NCI-H748 treated with DMSO at 0.1 percent for 48 hours (cell line): ENCODE measurements around the gene KRTAP5-8.
"Not testable (repeated sequence)": the region's sequence is repeated elsewhere in the genome, so short reads cannot be mapped to it uniquely, and the experiment has no call there.

Source experiments
- DNase-seq: peaks from one replicate; lab custom pipeline; 2025; lab: John Stamatoyannopoulos, UW

Gene KRTAP5-8, protein sequence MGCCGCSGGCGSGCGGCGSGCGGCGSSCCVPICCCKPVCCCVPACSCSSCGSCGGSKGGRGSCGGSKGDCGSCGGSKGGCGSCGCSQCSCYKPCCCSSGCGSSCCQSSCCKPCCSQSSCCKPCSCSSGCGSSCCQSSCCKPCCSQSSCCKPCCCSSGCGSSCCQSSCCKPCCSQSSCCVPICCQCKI

DNA sequence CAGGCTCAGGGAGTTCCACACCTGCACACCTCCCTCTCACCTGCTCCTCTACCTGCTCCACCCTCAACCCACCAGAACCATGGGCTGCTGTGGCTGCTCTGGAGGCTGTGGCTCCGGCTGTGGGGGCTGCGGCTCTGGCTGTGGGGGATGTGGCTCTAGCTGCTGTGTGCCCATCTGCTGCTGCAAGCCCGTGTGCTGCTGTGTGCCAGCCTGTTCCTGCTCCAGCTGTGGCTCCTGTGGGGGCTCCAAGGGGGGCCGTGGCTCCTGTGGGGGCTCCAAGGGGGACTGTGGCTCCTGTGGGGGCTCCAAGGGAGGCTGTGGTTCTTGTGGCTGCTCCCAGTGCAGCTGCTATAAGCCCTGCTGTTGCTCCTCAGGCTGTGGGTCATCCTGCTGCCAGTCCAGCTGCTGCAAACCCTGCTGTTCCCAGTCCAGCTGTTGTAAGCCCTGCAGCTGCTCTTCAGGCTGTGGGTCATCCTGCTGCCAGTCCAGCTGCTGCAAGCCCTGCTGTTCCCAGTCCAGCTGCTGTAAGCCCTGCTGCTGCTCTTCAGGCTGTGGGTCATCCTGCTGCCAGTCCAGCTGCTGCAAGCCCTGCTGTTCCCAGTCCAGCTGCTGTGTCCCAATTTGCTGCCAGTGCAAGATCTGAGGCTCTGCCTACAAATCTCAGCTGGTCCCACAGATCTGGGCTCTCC is at the start of gene KRTAP5-8:
Gene KRTAP5-8 (plus strand): TSS at position 49 of the 689 bp plus-strand sequence. CDS start 31 bp downstream, at position 80.
- DNase-seq = not testable (repeated sequence)

DNA sequence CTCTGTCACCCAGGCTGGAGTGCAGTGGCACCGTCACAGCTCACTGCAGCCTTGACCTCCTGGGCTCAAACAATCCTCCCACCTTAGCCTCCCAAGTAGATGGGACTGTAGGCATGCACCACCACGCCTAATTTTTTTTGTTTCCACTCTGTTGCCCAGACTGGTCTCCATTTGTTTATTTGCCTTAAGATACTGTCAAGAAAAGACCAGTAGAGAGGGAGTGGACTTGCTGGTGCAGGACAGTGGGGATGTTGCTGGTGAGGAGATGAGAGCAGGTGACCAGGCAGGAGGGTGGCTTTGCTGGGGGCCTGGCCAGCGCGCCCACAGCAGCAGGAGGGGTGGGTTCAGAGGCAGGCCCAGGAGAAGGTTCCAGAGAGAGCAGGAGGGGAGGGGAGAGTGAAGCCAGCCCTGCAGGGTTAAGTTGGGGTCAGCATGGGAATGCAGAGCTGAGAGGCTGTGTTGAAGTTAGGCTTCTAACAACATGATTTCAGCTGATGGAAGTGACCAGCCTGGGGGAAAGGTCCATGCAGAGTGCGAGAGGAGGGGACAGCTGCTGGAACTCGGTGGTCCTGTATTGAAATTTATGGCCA is 49.0 kb upstream of the KRTAP5-8 start:
- no peak for DNase-seq

DNA sequence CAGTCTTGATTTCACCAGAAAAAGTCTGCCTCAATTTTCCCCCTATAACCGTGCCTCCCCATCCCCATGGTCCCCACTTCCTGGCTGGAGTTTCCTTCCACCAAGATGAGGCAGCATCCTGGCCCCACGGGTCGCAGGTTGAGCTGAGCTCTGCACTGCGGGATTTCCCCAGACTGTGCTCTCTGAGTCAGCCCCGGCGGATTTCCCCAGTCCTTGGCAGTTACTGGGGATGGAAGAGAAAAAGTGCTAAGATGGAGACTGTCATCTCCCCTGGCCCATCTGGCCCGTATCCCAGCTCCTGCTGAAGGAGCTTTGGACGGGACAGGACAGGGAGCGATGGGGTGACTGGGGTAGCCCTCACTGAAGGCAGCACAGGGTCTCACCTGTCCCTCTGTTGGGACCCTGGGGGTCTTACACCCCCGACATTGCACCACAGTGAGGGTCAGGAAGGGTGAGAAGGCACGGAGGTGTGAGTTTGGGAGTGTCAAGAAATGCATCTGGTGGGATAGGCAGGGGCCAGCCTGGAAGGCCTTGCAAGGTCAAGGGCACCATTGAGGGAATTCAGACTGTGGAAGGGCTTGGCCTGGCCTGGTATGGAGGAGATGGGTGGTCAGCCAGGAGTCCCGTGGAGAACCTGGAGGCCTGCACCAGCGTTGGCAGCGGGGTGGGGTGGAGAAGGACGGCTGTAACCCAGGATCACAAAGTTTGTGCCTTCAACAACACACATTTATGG is 48.3 kb upstream of the KRTAP5-8 start:
- no peak for DNase-seq

DNA sequence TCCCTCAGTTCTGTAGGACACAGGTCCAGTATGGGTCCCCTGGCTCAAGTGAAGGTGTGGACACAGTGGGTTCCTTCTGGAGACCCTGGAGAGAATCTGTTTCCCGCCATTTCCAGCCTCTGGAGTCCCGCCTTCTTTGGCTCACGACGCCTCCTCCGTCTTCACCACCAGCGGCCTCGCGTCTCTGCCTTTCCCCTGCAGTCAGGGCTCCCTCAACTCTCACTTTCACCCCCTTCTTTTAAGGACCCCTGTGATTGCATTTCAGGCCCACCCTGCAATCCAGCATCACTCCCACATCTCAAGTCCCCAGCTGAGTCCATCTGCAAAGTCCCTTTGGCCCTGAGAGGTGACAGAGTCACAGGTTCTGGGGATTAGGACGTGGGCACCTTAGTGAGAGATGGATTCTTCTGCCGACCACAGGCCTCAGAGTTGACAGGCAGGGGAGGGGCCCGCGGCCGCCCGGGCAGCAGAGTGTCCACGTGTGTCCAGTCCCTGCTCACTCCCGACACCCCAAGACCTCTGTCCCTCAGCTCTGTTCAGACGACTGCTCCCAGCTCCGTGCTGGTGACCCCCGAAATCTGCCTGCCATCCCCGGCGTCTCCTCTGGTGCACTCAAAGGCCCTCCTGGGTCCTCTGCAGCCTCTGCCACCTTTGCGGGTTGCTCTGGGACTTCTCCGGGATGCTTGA is 47.6 kb upstream of the KRTAP5-8 start:
- DNase-seq = no peak

DNA sequence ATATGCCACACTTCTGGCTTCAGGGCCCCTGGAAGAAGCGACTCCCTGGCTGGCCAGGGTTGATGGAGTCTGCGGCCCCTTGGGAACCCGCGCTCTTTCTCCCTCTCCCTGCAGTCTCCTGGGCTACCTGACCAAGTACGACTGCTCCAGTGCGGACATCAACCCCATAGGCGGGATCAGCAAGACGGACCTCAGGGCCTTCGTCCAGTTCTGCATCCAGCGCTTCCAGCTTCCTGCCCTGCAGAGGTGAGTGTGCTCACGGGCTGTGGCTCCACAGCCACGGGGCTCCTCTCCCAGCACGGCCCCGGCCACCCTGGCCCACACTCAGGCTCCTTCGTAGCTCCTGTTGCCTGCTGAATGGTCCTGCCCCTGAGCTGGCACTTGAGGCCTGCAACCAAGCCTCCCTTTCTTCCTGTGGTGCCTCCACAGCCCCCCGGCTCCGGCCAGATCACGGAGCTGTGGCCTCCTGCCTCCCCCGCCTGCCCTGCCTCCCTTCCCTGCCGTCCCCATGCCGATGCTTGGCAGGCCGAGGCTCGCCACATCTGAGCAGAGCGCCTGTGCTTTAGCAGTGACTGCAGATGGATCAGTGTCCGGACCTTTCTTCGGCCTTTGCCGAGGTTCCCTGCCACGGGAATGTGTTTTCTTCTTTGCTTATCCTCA is 47.0 kb upstream of the KRTAP5-8 start:
- DNase-seq = no peak

DNA sequence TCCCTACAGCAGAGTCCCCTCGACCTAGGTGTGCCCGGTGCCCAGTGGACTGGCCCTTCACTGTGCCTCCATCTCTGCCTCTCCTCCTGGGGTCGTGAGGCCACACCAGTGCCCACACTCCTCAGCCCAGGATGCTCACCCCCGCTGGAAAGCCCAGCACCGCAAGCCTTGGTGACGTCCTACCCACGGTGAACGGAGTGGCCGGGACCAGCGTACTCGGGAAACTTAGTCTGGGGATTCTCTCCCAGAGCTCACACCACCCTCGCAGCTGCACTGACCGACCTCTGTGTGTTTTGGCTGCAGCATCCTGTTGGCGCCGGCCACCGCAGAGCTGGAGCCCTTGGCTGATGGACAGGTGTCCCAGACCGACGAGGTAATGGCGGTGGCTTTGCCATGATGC is 46.3 kb upstream of the KRTAP5-8 start:
- no peak for DNase-seq

DNA sequence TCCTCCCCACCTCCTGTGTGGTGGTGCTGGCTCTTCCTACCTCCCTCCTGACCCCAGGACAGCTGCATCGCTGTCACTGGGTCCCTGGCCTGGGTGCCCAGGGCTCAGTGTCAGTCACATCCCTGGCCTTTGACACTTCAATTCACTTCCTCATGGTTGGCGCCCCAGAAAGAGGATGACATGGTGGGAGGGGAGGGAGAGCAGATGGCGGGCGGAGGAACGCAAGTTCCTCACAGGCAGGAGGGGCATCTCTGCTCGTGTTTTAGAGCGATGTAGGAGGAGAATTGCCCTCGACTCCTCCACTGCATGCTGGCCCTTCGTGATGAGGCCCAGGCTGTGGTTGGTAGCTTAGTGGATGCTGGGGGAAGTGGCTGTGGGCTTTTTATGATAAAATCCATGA is 45.9 kb upstream of the KRTAP5-8 start:
- no peak for DNase-seq

DNA sequence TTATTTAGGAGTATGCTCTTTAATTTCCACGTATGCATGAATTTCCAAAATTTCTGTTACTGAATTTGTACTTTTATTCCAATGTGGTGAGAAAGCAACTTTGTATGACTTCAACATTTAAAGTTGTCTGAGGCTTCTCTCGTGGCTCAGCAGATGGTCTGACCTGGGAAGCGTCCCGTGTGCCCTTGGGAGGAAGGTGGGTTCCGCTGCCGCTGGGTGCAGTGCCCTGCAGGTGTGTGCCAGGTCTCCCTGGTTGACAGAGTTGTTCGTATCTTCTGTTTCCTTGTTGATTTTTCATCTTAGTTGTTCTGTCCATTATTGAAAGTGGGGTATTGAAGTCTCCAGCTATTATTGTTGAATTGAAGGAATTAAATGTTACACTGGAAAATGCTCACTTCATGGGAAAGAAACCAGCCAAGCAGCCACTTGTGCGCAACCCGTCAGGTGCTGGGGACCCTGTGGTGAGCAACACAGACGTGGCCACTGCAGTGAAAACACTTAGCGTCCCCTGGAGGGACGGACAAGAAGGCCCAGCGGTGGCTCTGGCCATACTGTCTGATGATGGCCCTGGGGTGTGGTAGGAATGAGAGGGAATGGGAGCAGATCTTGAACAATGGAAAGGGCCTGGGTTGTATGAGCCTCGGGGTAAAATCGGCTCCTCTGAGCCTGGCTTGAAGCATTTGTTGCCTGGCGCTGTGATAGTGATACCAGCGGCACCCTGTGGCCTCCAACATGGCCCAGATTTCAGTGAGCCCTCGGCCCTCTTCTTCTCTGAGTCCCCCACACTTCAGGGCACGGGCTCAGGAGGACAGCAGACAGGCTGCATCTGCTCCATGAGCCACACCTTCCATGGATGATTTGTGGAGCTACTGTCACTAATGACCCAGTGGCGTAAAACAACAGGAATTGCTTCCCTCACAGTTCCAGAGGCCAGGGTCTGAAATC is 42.3 kb upstream of the KRTAP5-8 start:
- no peak for DNase-seq

DNA sequence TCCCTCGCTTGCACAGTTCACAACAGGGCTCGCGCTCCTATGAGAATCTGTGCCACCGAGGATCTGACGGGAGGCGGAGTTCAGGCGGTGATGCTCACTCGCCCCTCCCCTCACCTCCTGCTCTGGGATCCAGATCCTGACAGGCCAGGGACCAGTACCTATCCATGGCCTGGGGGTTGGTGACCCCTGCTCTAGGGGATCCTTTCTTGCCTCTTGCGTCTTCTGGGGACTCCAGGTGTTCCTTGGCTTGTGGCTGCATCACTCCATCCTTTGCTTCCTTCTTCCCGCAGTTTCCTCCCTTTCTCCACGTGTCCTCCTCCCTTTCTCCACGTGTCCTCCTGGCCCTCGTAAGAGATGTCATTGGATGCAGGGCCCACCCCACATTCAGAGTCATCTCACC is 41.4 kb upstream of the KRTAP5-8 start:
- DNase-seq = no peak

DNA sequence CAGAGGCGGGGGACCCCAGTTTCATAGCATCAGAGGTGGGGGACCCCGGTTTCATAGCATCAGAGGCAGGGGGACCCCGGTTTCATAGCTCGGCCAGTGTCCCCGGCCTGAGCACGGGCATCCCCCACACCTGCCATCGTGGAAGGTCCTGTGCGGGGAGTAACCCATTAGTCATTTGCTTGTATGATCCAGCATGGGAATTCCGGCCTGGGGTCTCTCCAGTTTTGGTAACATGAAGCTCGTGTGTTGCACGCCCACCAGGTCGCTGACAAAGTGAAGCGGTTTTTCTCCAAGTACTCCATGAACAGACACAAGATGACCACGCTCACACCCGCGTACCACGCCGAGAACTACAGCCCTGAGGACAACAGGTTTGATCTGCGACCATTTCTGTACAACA is 39.7 kb upstream of the KRTAP5-8 start:
- DNase-seq = no peak

DNA sequence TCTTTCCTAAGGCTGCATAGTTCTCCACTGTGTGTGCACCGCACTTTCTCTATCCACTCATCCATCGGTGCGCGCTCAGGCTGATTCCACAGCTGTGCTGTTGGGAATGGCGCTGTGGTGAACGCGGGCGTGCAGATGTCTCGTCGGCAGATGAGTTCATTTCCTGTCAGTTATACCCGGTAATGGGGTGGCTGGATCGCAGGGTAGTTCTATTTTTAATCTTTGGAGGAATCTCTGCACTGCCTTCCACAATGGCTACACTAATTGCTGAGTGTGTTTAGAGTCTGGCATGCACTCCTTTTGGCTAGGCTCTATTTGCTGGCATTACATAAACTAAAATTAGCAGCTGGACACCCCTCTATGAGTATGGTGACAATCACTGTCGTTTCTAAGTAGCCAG is 38.7 kb upstream of the KRTAP5-8 start:
- DNase-seq = no peak

DNA sequence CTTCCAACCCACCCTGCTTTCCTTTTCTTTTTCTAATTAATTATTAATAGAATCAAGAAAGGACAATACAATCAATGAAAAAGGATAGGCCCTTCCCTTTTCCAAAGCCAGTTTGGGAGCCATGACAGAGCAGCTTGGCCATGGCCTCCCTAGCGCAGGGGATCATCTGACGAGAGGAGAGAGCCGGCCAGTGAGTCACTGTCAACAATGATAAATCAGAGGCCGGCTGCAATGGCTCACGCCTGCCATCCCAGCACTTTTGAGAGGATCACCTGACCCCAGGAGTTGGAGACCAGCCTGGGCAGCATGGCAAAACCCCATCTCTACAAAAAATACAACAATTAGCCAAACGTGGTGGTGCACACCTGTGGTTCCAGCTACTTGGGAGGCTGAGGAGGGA is 38.3 kb upstream of the KRTAP5-8 start:
- no peak for DNase-seq

DNA sequence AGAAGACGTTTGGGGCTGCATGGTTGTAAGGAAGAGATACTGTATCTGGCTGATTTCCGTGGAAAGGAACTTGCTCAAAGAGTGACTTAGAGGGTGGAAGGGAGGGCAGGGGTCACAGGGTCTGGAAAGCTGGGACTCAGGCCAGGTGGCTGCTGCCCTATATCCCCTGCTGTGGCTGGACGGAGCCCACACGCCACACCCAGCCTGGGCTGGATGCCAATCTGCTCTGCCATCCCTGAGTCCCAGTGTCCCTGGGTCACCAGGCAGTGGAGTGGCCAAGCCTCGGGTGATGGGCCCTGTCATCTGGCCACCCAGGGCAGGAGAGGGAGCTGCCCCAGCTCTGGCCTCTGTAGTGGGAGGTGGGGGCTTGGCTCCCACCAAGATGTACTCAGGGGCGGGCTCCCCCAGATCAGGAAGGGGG is 37.2 kb upstream of the KRTAP5-8 start:
- DNase-seq = no peak

DNA sequence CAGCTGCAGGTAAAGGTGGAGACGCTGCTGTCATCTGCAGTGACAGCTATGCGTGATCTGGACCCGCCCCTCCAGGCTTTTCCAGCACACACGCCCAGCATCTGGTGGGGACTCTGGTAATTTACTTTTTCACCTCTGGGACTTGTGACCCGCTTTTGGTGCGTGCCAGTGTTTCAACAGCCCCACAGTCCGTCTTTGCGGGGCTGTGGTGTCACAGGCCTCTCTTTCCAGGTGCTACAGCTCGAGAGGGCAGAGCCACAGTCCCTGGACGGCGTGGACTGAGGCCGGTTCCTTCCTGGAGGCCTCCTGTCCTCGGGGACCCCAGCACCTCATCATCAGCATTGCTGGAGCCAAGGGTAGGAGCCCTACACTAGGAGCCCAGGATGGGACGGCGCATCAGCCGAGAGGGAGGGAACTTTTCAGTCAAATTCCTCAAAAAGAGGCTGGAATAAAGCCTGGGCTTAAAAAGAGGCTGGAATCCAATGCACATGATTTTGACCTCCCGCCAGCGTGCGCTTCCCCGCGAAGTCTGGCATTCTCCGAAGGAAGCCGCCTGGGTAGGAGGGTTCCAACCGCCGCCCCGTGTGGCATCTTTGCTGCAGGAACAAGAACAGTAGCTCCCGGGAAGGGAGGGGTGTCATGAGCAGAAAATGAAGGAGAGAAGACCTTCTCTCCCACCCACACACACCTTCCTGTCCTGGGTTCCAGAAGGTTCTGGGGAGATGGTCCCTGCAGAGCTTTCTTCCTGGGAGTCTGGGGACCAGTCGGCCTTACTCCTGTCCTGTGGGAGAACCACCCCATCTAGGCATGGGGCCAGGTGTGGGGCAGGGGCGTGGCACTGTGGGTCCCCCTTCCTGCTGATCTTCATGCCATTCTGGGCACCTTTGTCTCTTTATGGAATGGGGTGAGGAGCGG is 36.5 kb upstream of the KRTAP5-8 start:
- DNase-seq = no peak

DNA sequence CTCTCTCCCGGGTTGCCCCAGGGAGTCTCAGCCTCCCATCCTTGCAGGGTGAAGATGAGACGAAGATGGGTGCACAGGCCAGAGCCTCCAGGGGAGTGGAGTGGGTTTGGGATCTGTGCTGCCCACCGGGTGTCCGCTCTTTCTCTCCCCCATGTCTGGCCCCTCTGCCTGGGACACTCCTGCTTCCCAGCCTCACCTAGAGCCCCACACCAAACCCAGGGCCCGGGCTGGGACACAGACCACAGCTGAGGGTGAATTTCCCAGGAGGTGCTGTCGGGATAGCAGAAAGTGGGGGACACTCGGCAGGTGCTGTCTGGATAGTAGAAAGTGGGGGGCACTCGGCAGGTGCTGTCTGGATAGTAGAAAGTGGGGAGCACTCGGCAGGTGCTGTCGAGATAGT is 35.8 kb upstream of the KRTAP5-8 start:
- DNase-seq = no peak

DNA sequence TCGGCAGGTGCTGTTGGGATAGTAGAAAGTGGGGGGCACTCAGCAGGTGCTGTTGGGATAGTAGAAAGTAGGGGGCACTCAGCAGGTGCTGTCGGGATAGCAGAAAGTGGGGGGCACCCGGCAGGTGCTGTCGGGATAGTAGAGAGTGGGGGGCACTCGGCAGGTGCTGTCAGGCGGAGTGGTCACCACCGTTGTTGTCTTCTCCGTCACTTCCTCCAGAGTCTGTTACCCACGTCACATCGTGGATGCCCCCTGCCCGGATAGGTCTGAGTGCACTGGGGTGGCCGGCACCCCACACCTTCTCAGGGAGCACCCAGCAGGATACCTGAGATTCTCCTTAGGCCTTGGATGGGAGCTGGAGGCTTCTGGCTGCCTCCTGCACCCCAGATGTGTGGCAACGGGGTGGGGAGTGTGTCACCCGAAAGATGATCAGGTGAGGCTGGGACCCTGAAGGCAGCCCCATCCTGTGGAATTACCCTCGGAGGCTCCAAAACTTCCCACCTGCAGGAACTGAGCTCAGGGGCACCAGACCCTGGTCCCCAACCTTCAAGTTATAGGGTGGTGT is 34.9 kb upstream of the KRTAP5-8 start:
- no peak for DNase-seq

DNA sequence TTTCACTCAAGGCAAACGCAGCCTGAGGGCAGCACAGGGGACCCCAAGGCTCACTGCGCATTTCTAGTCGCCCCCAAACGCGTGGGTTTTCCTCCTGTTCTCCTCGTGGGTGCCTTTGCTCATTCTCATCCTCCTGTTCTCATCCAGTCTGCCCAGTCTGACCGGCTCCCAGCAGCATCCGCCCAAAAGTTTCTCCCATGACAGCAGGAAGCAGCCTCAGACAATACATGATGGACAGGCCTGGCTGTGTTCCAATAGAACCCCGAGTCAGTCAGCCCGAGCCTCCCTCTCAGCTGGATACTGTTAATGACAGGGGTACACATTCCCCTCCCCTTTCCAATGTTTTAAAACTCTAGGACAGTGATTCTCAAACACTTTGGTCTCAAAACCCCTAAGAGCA is 33.3 kb upstream of the KRTAP5-8 start:
- DNase-seq = peak; percentile 67

DNA sequence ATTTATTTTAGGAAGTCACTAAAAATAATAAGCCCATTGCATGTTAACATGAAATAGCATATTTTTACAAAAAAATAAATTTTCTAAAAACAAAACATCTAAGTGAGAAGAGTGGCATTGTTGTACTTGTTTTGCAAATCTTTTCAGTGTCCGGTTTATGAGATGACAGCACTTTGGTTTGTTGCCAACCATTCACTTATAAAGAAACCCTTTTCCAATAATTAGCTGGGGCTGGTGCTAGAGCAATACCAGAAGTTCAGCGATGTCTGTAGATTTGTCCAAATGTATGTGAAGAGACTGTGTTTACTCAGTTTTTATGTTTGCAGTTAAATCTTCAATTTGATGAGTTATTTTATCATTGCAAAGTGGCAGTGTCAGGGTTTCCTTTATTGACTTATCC is 32.8 kb upstream of the KRTAP5-8 start:
- DNase-seq = peak; percentile 63

DNA sequence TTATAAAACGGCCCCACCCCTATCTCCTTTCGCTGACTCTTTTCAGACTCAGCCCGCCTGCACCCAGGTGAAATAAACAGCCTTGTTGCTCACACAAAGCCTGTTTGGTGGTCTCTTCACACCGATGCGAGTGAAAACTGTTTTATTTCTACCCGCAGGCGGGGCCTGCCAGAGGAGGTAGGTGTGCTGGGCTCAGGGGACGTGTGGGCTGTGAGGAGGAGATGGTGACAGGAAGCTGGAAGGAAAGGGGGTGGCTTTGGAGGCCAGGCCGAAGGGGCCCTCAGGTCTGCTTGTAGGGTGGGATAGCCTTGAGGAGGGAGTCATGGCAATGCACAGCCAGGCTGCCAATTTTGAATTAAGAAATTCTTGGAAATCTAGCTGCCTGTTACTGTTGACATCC is 32.0 kb upstream of the KRTAP5-8 start:
- DNase-seq = no peak
